MCF 10A (cell line): Measurements from ENCODE around the gene KLHL26. TPM values are rescaled to one million over a fixed set of nuclear protein-coding genes. Genes with fewer than 3 reads are reported as not detected.

Experiments
- BruUV-seq: library from RNA; stranded (reverse); fragments of 400-500 nt; replicated peaks from 2 replicates; lab custom pipeline; 2021; lab: Mats Ljungman, UMichigan
- CTCF ChIA-PET: fragments of 300-600 bp; sonication (Branson Sonifier 250); formaldehyde crosslinking; extraction: SDS; loops from one replicate; lab custom pipeline; 2021; ENCODE audit warnings: antibody characterized with exemption, inconsistent platforms; lab: Yijun Ruan, JAX
- POLR2A ChIA-PET: fragments of 300-600, 350-650 bp; sonication (Branson Sonifier 250); formaldehyde crosslinking; extraction: SDS; loops from one replicate; lab custom pipeline; 2020; ENCODE audit warnings: antibody characterized with exemption, inconsistent platforms; lab: Yijun Ruan, JAX
- DNase-seq: peaks from one replicate; pipeline ENCODE4 v3.0.0-alpha.2; 2018; ENCODE audit not compliant: unreplicated experiment
- H3K27ac Mint-ChIP-seq: one replicate; pipeline ENCODE4 v1.8.0; 2022; ENCODE audit warnings: mild to moderate bottlenecking, low read depth, mixed read lengths; ENCODE audit not compliant: unreplicated experiment
- H3K27me3 Mint-ChIP-seq: one replicate; pipeline ENCODE4 v1.8.0; 2022; ENCODE audit warnings: mixed read lengths; ENCODE audit not compliant: insufficient read depth, unreplicated experiment
- H3K36me3 Mint-ChIP-seq: one replicate; pipeline ENCODE4 v1.8.0; 2022; ENCODE audit warnings: mild to moderate bottlenecking, moderate library complexity, mixed read lengths; ENCODE audit not compliant: insufficient read depth, unreplicated experiment
- H3K4me1 Mint-ChIP-seq: one replicate; pipeline ENCODE4 v1.8.0; 2022; ENCODE audit warnings: mixed read lengths; ENCODE audit not compliant: insufficient read depth, unreplicated experiment
- H3K4me3 Mint-ChIP-seq: one replicate; pipeline ENCODE4 v1.8.0; 2022; ENCODE audit warnings: mild to moderate bottlenecking, moderate library complexity, mixed read lengths; ENCODE audit not compliant: unreplicated experiment
- H3K9me3 Mint-ChIP-seq: one replicate; pipeline ENCODE4 v1.8.0; 2022; ENCODE audit warnings: mixed read lengths; ENCODE audit not compliant: unreplicated experiment
- CTCF ChIP-seq: fragments of 200-600 bp; IDR thresholded peaks from one replicate; pipeline ENCODE4 v1.8.0; 2022; ENCODE audit warnings: antibody characterized with exemption, mild to moderate bottlenecking; ENCODE audit not compliant: unreplicated experiment
- intact Hi-C: fragments of 100-400 bp; cut with micrococcal nuclease; formaldehyde crosslinking; loops from 2 replicates; pipeline ENCODE4 v1.14.1; 2022
- total RNA-seq: library from RNA; stranded (reverse); gene quantifications from 2 replicates; pipeline ENCODE4 v1.2.3, GENCODE V29; 2022

Gene KLHL26
- total RNA-seq, 1 experiment from 2014 or later: 6.6 TPM

- CTCF ChIA-PET: no interaction called here
- peak overlapping the region; percentile 33 for H3K4me3 Mint-ChIP-seq
These were observed 23.1 kb upstream of the KLHL26 start for GRCh38 chr19:18613589-18614234.

GRCh38 chr19:18616023-18616422, 20.8 kb upstream of the KLHL26 start:
- no peaks in the 10 kb centered on the region for H3K9me3 Mint-ChIP-seq
- no peak for TF ChIP-seq CTCF
- ChIA-PET CTCF (no interaction called here), POLR2A (no interaction called here)
- H3K27me3 Mint-ChIP-seq: peaks cover 43% of the 10 kb centered on the region
- H3K27ac Mint-ChIP-seq: no peak overlapping the region
- intact Hi-C loops: no loop called here
- no peaks in the 10 kb centered on the region for H3K36me3 Mint-ChIP-seq
- H3K4me3 Mint-ChIP-seq: no peak overlapping the region
- DNase-seq: no peak
- H3K4me1 Mint-ChIP-seq: peaks cover 6% of the 10 kb centered on the region
- no TSS peak for BruUV-seq

More at GRCh38 chr19:18613589-18614234, 23.1 kb upstream of the KLHL26 start:
- intact Hi-C loops: no loop called here
- POLR2A ChIA-PET: no interaction called here
- H3K4me1 Mint-ChIP-seq: peaks cover 6% of the 10 kb centered on the region
- H3K27me3 Mint-ChIP-seq: peaks cover 65% of the 10 kb centered on the region
- no peaks in the 10 kb centered on the region for H3K36me3 Mint-ChIP-seq
- no peak overlapping the region for H3K27ac Mint-ChIP-seq
- no peak for TF ChIP-seq CTCF
- no peaks in the 10 kb centered on the region for H3K9me3 Mint-ChIP-seq
- no TSS peak for BruUV-seq
- no peak for DNase-seq

- TF ChIP-seq CTCF: no peak
- Mint-ChIP-seq H3K36me3 (no peaks in the 10 kb centered on the region), H3K9me3 (no peaks in the 10 kb centered on the region), H3K4me1 (peaks cover under 1% of the 10 kb centered on the region), H3K27me3 (peaks cover 29% of the 10 kb centered on the region), H3K4me3 (no peak overlapping the region), H3K27ac (no peak overlapping the region)
- intact Hi-C loops: no loop called here
- POLR2A ChIA-PET: no interaction called here
- no TSS peak for BruUV-seq
- CTCF ChIA-PET: no interaction called here
- DNase-seq: no peak
These were observed 19.3 kb upstream of the KLHL26 start for GRCh38 chr19:18617562-18617961.

GRCh38 chr19:18618236-18618635, 18.6 kb upstream of the KLHL26 start:
- TF ChIP-seq CTCF: no peak
- BruUV-seq: no TSS peak
- Mint-ChIP-seq H3K36me3 (no peaks in the 10 kb centered on the region), H3K4me3 (no peak overlapping the region), H3K27ac (no peak overlapping the region), H3K9me3 (no peaks in the 10 kb centered on the region), H3K4me1 (no peaks in the 10 kb centered on the region), H3K27me3 (peaks cover 22% of the 10 kb centered on the region)
- intact Hi-C loops: no loop called here
- POLR2A ChIA-PET: interaction anchor here (0.8 kb wide), 1 partner anchor 10 kb away, joined by 3 read pairs; no protein-coding TSS in a partner anchor
- CTCF ChIA-PET: no interaction called here
- no peak for DNase-seq
